T1000 (cell line): ENCODE measurements around the gene MAP4K4.

Source experiments
- DNase-seq: peaks from one replicate; lab custom pipeline; 2025; ENCODE audit warnings: mixed read lengths; lab: John Stamatoyannopoulos, UW

Gene MAP4K4

GRCh38 chr2:101864426-101864825 is 166.9 kb downstream of the MAP4K4 start:
- no peak for DNase-seq

GRCh38 chr2:101868525-101868924 is 171.0 kb downstream of the MAP4K4 start:
- no peak for DNase-seq

GRCh38 chr2:101869527-101869926 is 172.0 kb downstream of the MAP4K4 start:
- no peak for DNase-seq

- no peak for DNase-seq
These were observed 172.9 kb downstream of the MAP4K4 start for GRCh38 chr2:101870444-101870843.

- DNase-seq = no peak
These were observed 174.0 kb downstream of the MAP4K4 start for GRCh38 chr2:101871480-101871879.

GRCh38 chr2:101872480-101872879 is 175.0 kb downstream of the MAP4K4 start:
- DNase-seq = no peak

- no peak for DNase-seq
These were observed 176.0 kb downstream of the MAP4K4 start for GRCh38 chr2:101873543-101873942.

GRCh38 chr2:101874069-101874468 is 176.6 kb downstream of the MAP4K4 start:
- no peak for DNase-seq

- no peak for DNase-seq
These were observed 182.0 kb downstream of the MAP4K4 start for GRCh38 chr2:101879466-101879865.

GRCh38 chr2:101881131-101881530 is 183.6 kb downstream of the MAP4K4 start:
- DNase-seq = no peak

GRCh38 chr2:101882769-101883307 is 185.3 kb downstream of the MAP4K4 start:
- DNase-seq = no peak

GRCh38 chr2:101883860-101884259 is 186.4 kb downstream of the MAP4K4 start:
- DNase-seq = no peak

- no peak for DNase-seq
These were observed 186.9 kb downstream of the MAP4K4 start for GRCh38 chr2:101884423-101884822.

- DNase-seq = no peak
These were observed 189.8 kb downstream of the MAP4K4 start for GRCh38 chr2:101887328-101887727.

- no peak for DNase-seq
These were observed 192.1 kb downstream of the MAP4K4 start for GRCh38 chr2:101889460-101890098.

GRCh38 chr2:101892377-101892776 is 194.9 kb downstream of the MAP4K4 start:
- DNase-seq = no peak

GRCh38 chr2:101893681-101894381 is 196.3 kb downstream of the MAP4K4 start:
- no peak for DNase-seq

- DNase-seq = no peak
These were observed 197.5 kb downstream of the MAP4K4 start for GRCh38 chr2:101895039-101895438.

- no peak for DNase-seq
These were observed 198.4 kb downstream of the MAP4K4 start for GRCh38 chr2:101895819-101896322.

- DNase-seq = no peak
These were observed 199.8 kb downstream of the MAP4K4 start for GRCh38 chr2:101897301-101897700.

GRCh38 chr2:101899265-101899664 is 201.8 kb downstream of the MAP4K4 start:
- no peak for DNase-seq

GRCh38 chr2:101899871-101900270 is 202.4 kb downstream of the MAP4K4 start:
- no peak for DNase-seq

GRCh38 chr2:101900375-101900774 is 202.9 kb downstream of the MAP4K4 start:
- DNase-seq = no peak
